Activated CD4-positive, CD25-positive, alpha-beta regulatory T cell treated with anti-CD3 and anti-CD28 coated beads, Interleukin-2, amount 50 U/mL, for 16 hours (primary cell): ENCODE data around the gene TMEM237.
"Not testable (repeated sequence)": the region's sequence is repeated elsewhere in the genome, so short reads cannot be mapped to it uniquely, and the experiment has no call there.

Experiments used
- DNase-seq: peaks from one replicate; pipeline ENCODE4 v3.0.0-alpha.2; 2020; ENCODE audit warnings: low read depth, low spot score

TMEM237 gene

DNA sequence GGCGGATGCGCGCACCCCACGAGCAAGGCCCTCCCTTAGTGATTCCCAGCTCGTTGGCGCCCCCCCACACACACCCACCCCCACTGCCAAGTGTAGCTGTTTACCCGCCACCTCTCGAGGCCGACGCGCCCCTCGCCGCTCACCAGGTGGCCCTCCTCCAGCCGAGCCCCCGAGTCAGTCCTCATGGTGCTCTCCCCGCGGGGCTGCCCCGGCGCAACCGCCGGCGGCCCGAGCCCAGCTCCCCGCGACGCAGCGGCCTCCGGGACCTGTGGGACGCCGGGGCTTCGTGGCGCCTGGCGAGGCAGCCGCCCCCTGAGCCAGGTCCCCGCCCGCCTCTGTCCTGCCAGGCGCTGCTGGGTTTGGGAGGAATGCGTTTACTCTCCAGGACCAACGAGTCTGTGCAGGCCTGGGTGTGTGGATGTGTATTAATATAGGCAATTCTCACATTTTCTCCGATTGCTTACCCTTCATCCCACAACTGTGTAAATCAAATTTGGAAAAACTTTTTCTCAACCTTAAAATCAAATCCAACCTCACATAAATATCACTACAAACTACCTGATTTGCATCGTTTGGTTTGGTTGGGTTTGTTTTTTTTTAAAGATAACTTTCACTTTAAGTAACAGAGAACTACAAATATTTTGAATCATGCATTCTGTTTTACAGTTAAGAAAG is at the start of gene TMEM237:
Gene TMEM237 (minus strand): TSS at position 288 of the 675 bp plus-strand sequence. CDS start 103 bp downstream, at position 185.
- DNase-seq: no peak

DNA sequence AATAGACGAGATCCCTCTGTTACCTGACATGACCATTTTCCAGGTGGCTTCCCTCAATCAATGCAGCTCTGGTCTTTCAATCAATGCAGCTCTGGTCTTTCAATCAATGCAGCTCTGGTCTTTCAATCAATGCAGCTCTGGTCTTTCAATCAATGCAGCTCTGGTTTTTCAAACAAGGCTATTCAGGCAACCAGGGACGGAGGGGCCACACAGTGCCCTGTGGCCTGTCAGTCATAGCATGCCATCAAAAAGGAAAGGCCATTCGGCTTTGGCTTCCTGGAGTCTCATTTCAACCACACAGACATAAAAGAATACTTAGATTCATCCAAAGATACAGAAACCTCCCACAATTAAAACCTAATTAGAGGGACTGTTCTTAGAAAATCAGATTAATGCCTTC is 41.9 kb upstream of the TMEM237 start:
- DNase-seq: no peak

- no peak for DNase-seq
These were observed 37.4 kb upstream of the TMEM237 start for GRCh38 chr2:201680743-201681142.

DNA sequence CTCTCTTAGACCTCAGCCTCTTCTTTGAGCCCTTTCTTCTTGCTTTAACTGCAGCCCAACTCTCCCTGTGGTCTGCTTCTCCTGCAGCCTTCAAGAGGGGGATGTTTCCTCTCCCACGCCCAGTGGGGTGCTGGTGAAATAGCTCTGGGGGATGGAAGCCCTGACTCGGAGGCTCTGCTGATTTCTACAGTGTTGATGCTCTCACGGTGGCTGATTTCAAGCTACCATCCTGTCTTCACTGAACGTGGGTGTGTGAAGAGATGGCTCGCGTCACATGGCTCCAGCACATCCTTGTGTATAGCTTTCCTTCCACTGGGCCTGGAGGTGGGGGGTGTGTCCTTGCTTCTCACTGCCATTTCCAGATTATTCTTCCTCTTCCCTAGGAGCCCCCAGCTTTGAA is 35.1 kb upstream of the TMEM237 start:
- no peak for DNase-seq

DNA sequence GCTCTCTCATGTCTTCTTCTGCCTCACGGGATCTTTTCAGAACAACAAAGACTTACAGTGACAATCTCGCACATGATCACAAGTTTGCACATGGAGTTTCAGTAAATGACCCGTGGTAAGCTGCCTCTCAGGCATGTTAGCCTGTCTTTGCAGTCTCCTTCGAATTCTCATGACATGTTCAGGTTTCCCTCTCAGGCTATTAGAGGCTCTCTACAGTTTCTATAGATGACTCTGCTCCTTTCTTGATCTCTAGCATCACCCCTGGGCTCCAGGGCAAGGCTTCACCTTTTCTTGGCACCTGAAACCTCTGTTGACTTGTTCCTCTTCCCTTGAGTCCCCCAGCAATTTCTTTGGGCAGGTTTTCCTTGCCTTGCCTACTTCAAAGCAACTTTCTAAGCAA is 32.2 kb upstream of the TMEM237 start:
- no peak for DNase-seq

- DNase-seq: no peak
These were observed 31.5 kb upstream of the TMEM237 start for GRCh38 chr2:201674794-201675193.

DNA sequence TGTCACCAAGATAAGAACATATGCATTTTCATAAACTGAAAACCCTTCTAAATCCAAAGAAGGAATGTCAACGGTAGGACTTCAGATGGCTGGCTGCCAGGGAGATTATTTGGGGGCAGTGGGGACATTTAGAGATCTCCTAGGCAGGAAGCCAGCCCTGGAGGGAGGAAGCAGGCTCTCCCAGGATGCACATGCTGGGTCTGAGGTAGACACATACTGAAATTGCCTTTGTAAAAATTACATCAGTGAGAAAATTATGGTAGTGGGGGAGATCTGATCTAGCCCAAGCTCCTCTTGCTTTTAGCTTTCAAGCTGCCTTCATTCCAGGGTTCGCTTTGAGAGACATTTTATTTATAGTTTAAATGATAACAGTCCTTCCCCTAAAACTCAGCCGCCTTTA is 31.0 kb upstream of the TMEM237 start:
- no peak for DNase-seq

DNA sequence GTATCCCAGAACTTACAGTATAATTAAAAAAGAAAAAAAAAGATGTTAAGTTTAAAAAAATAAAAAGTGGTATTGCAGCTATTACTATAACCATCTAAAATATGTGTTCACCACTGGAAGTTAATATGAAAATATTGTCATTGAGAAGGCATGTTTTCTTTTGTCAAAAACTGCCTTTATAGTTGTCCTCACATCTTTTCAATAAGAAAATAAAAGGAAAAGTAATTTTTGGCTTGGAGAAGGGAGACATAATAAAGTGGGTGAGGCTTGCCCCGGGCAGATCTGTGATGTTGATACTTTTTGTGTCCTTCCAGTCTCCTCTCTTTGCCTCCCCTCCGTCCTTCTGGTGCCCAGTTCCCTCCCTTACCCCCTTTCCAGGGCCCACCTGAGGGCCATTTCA is 30.2 kb upstream of the TMEM237 start:
- no peak for DNase-seq

- not testable (repeated sequence) for DNase-seq
These were observed 27.9 kb upstream of the TMEM237 start for GRCh38 chr2:201671205-201671604.

DNA sequence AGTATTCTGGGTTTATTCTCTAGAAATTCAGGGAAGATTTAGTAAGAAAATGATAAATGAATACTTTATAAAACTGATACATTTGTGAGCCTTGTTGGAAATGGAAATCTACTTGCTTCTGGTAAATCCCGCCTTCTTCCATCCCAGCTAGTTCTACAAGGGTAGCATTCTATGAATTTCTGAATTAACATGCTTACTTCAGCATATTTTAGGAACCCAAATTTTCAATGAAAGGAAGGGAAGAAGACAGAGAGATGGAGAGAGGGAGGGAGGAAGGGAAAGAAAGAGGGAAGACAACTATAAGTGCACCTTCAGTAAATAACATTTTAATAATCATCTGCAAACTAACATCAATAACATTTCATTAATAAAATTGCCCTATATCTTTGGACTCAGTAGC is 26.6 kb upstream of the TMEM237 start:
- no peak for DNase-seq

DNA sequence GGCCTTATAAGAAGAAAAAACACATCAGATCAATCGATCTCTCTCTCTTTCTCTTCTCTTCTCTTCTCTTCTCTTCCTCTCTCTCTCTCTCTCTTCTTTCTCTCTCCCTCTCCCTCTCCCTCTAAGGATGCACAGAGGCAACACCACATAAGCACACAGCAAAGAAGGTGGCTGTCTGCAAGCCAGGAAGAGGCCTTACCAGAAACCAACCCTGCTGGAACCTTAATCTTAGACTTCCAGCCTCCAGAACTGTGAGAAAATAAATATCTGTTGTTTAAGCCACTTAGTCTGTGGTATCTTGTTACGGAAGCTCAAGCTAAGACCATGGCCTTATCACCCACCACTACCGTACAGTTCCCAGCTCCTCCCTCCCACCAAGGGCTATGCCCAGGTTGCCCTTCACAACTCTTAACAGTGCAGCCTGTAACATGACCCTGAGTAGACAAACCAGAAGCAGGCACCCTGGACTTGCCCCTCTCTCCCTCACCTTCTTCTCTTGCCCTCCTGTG is 25.2 kb upstream of the TMEM237 start:
- no peak for DNase-seq

GRCh38 chr2:201664334-201664733 is 21.0 kb upstream of the TMEM237 start:
- no peak for DNase-seq

- DNase-seq: no peak
These were observed 18.1 kb upstream of the TMEM237 start for GRCh38 chr2:201661366-201661765.

GRCh38 chr2:201660293-201660895 is 17.1 kb upstream of the TMEM237 start:
- no peak for DNase-seq

DNA sequence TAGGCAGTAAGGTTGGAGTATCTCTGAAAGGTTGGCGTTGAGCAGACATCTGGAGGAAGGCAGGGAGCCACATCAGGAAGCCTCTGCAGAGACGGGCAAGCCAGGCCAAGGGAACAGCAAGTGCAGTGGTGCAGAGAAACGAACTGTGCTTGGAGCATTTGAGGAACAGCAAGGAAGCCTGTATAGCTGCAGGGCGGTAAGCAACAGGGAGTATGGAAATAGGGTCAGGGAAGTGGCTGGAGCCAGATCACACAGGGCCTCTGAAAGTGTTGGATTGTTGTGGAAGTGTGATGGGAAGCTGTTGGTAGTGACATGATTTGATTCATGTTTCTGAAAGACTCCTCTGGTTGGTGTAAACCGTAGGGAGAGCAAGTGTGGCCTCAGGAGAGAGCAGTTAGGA is 13.4 kb upstream of the TMEM237 start:
- DNase-seq: no peak

GRCh38 chr2:201656102-201656501 is 12.8 kb upstream of the TMEM237 start:
- DNase-seq: no peak

DNA sequence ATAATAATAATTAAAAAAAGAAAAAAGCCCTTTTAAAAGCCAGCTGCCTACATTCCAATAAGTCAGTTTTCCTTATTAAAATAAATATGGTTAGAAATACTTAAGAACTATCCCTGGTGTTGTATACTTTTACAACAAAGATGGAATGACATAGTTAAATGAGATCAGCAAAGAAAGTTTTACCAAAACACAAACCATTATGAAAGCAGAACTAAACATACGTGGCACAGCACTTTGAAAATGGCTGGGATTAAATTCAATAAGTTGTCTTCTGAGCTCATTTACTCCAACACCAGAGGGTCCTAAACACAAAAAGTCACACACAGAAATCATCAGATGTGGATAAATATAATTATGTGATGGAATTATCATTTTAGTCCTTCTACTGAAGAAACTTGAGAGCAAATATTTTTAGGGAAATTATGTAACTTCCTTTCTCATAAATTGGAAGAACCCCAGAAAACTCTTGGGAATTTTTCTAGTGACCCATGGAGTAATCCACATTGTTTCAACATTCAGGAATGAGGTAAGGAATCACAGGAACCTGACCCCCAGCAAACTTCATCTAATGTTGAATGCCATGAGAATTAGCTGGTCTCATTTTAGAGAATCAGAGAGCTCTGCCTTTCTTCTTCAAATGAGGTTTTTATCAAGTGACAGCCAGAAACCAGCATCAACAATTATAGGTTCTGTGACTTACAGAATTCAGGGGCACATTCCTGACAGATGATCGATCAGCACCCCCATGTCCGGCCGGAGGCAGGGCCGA is 11.5 kb upstream of the TMEM237 start:
- DNase-seq: no peak

GRCh38 chr2:201653221-201653620 is 9.9 kb upstream of the TMEM237 start:
- no peak for DNase-seq

- no peak for DNase-seq
These were observed 6.1 kb upstream of the TMEM237 start for GRCh38 chr2:201649442-201649841.

GRCh38 chr2:201647431-201647830 is 4.1 kb upstream of the TMEM237 start:
- no peak for DNase-seq

- no peak for DNase-seq
These were observed 698 bp upstream of the TMEM237 start for GRCh38 chr2:201644001-201644400.

- peak; percentile 70 for DNase-seq
These were observed 606 bp downstream of the TMEM237 start for GRCh38 chr2:201642579-201643215.
